Middle frontal gyrus (tissue), 1 donor: Measurements from ENCODE around the gene RHOF.
"Not testable (repeated sequence)": the region's sequence is repeated elsewhere in the genome, so short reads cannot be mapped to it uniquely, and the experiment has no call there.

Experiments
- DNase-seq: peaks from one replicate; pipeline ENCODE4 v3.0.0-alpha.2; 2015; ENCODE audit warnings: low spot score; ENCODE audit errors: extremely low spot score

RHOF gene

GRCh38 chr12:121793838-121794533, 498 bp upstream of the RHOF start:
- peak; percentile 84 for DNase-seq

- no peak for DNase-seq
Observed at GRCh38 chr12:121792607-121793439, 665 bp downstream of the RHOF start.

GRCh38 chr12:121791671-121792551, 1.6 kb downstream of the RHOF start:
- DNase-seq, result no peak

- DNase-seq, result not testable (repeated sequence)
Observed at GRCh38 chr12:121790785-121791184, 2.7 kb downstream of the RHOF start.

- no peak for DNase-seq
Observed at GRCh38 chr12:121789800-121790728, 3.4 kb downstream of the RHOF start.

GRCh38 chr12:121789233-121789781, 4.2 kb downstream of the RHOF start:
- no peak for DNase-seq

GRCh38 chr12:121788176-121788818, 5.2 kb downstream of the RHOF start:
- no peak for DNase-seq

GRCh38 chr12:121787063-121788025, 6.1 kb downstream of the RHOF start:
- no peak for DNase-seq

GRCh38 chr12:121786440-121786825, 7.1 kb downstream of the RHOF start:
- no peak for DNase-seq

GRCh38 chr12:121784460-121784859, 9.0 kb downstream of the RHOF start:
- no peak for DNase-seq

GRCh38 chr12:121783766-121784165, 9.7 kb downstream of the RHOF start:
- no peak for DNase-seq

- no peak for DNase-seq
Observed at GRCh38 chr12:121781998-121782979, 11.2 kb downstream of the RHOF start.

- no peak for DNase-seq
Observed at GRCh38 chr12:121781484-121781997, 11.9 kb downstream of the RHOF start.

- DNase-seq, result no peak
Observed at GRCh38 chr12:121780429-121780828, 13.1 kb downstream of the RHOF start.

GRCh38 chr12:121779422-121779895, 14.0 kb downstream of the RHOF start:
- no peak for DNase-seq

GRCh38 chr12:121778567-121779421, 14.7 kb downstream of the RHOF start:
- no peak for DNase-seq
